NCI-H2196 (cell line): ENCODE measurements around the gene POF1B.

Source experiments
- DNase-seq: peaks from one replicate; lab custom pipeline; 2025; ENCODE audit not compliant: unreplicated experiment; lab: John Stamatoyannopoulos, UW

POF1B gene

GRCh38 chrX:85243761-85244449, 135.6 kb downstream of the POF1B start, which contains the start of the genes SATL1 and ZNF711:
Gene SATL1 (minus strand): TSS chrX:85243779. CDS start chrX:85108968, 134,811 bp downstream.
Gene ZNF711 (plus strand): TSS chrX:85243991. CDS start chrX:85247573, 3,582 bp downstream.
- DNase-seq, result peak; percentile 66

- no peak for DNase-seq
Observed at GRCh38 chrX:85243155-85243554, 136.3 kb downstream of the POF1B start.
